ENCODE results near the gene ZMPSTE24. TPM values are rescaled to one million over a fixed set of nuclear protein-coding genes. Genes with fewer than 3 reads are reported as not detected.

ZMPSTE24 gene
- polyA plus RNA-seq, 3 donors: 6.4 to 45.6 (median 36.0) TPM

GRCh38 chr1:40276122-40276521, 18.1 kb downstream of the ZMPSTE24 start:
- intact Hi-C loops (cut with micrococcal nuclease): no loop called here
- 97% methylated on average over 2 of the region's 3 CpGs for WGBS (ENCODE audit: insufficient coverage)
- no peak overlapping the region for H3K4me3 ChIP-seq (replicated peaks in 1 of 3; ENCODE audit: low read depth in 2 of 3, low read length in 3 of 3)
- no peak for TF ChIP-seq CTCF (IDR thresholded peaks at IDR 0.05)
- H3K27ac ChIP-seq (ENCODE audit: low read depth in 1 of 2, low read length in 2 of 2): peak overlapping the region in 1 of 2 donors; percentile 36
- H3K36me3 Mint-ChIP-seq: peaks cover 62 to 64% of the 10 kb centered on the region in 2 donors
- H3K4me1 Mint-ChIP-seq: peaks cover 2% of the 10 kb centered on the region
- H3K4me2 ChIP-seq (replicated peaks; ENCODE audit: extremely low read depth, low read length, poor library complexity, severe bottlenecking): no peak overlapping the region
- no peak overlapping the region for H3K9ac ChIP-seq (ENCODE audit: insufficient read depth, low read length, poor library complexity, severe bottlenecking)
- peaks cover 54 to 77% of the 10 kb centered on the region in 2 donors for H3K36me3 ChIP-seq (replicated peaks in 1 of 2; ENCODE audit: control insufficient read depth in 1 of 2, insufficient read depth in 2 of 2, low read length in 2 of 2)
- H2AFZ ChIP-seq (ENCODE audit: insufficient read depth, low read depth, low read length, poor library complexity, severe bottlenecking): no peak overlapping the region
- no peaks in the 10 kb centered on the region for H3K79me2 ChIP-seq (ENCODE audit: insufficient read depth, low read length)
- H3K4me3 Mint-ChIP-seq: no peak overlapping the region
- no peak for DNase-seq
- H3K9me3 ChIP-seq (replicated peaks in 1 of 2; ENCODE audit: control insufficient read depth in 1 of 2, insufficient read depth in 1 of 2, low read length in 2 of 2): no peaks in the 10 kb centered on the region
- peak overlapping the region in 5 of 7 donors; percentile 9 to 70 (median 37) for H3K27ac Mint-ChIP-seq
- H4K20me1 ChIP-seq (ENCODE audit: insufficient read depth, low read length): no peaks in the 10 kb centered on the region
- no peaks in the 10 kb centered on the region for H3K4me1 ChIP-seq (ENCODE audit: control insufficient read depth in 1 of 2, insufficient read depth in 2 of 2, low read length in 2 of 2)
- no peaks in the 10 kb centered on the region for H3K9me3 Mint-ChIP-seq
- H3K27me3 ChIP-seq (ENCODE audit: control insufficient read depth in 2 of 2, insufficient read depth in 2 of 2, low read length in 2 of 2): no peaks in the 10 kb centered on the region
- H3K27me3 Mint-ChIP-seq (ENCODE audit: low read depth in 3 of 3): peaks cover 0 to 2% (median 0%) of the 10 kb centered on the region in 3 donors

- H3K36me3 ChIP-seq (replicated peaks in 1 of 2; ENCODE audit: control insufficient read depth in 1 of 2, insufficient read depth in 2 of 2, low read length in 2 of 2): peaks cover 41 to 73% of the 10 kb centered on the region in 2 donors
- H3K27ac ChIP-seq (ENCODE audit: low read depth in 1 of 2, low read length in 2 of 2): no peak overlapping the region
- no peak for TF ChIP-seq CTCF (IDR thresholded peaks at IDR 0.05)
- WGBS (ENCODE audit: insufficient coverage): 80% methylated on average over 1 of the region's 2 CpGs
- H2AFZ ChIP-seq (ENCODE audit: insufficient read depth, low read depth, low read length, poor library complexity, severe bottlenecking): no peak overlapping the region
- no peak overlapping the region for H3K4me2 ChIP-seq (replicated peaks; ENCODE audit: extremely low read depth, low read length, poor library complexity, severe bottlenecking)
- no peaks in the 10 kb centered on the region for H3K79me2 ChIP-seq (ENCODE audit: insufficient read depth, low read length)
- no peaks in the 10 kb centered on the region for H3K27me3 ChIP-seq (ENCODE audit: control insufficient read depth in 2 of 2, insufficient read depth in 2 of 2, low read length in 2 of 2)
- no peak overlapping the region for H3K9ac ChIP-seq (ENCODE audit: insufficient read depth, low read length, poor library complexity, severe bottlenecking)
- H3K9me3 Mint-ChIP-seq: no peaks in the 10 kb centered on the region
- H3K4me3 ChIP-seq (replicated peaks in 1 of 3; ENCODE audit: low read depth in 2 of 3, low read length in 3 of 3): no peak overlapping the region
- no peaks in the 10 kb centered on the region for H3K9me3 ChIP-seq (replicated peaks in 1 of 2; ENCODE audit: control insufficient read depth in 1 of 2, insufficient read depth in 1 of 2, low read length in 2 of 2)
- no peaks in the 10 kb centered on the region for H3K4me1 ChIP-seq (ENCODE audit: control insufficient read depth in 1 of 2, insufficient read depth in 2 of 2, low read length in 2 of 2)
- H3K27me3 Mint-ChIP-seq (ENCODE audit: low read depth in 3 of 3): peaks cover 0 to 2% (median 1%) of the 10 kb centered on the region in 3 donors
- no peak overlapping the region for H3K27ac Mint-ChIP-seq
- H3K4me3 Mint-ChIP-seq: no peak overlapping the region
- intact Hi-C loops (cut with micrococcal nuclease): no loop called here
- DNase-seq: no peak
- no peaks in the 10 kb centered on the region for H3K4me1 Mint-ChIP-seq
- H3K36me3 Mint-ChIP-seq: peaks cover 58 to 68% of the 10 kb centered on the region in 2 donors
- H4K20me1 ChIP-seq (ENCODE audit: insufficient read depth, low read length): no peaks in the 10 kb centered on the region
These were observed 23.8 kb downstream of the ZMPSTE24 start for GRCh38 chr1:40281853-40282252.
